Hematopoietic multipotent progenitor cell treated with erythropoietin and hydrocortisone succinate and interleukin-3 and kit ligand, for 4 days (in vitro differentiated cells): Measurements from ENCODE around the gene FHIP1A.

Experiments
- DNase-seq: peaks from one replicate; pipeline ENCODE4 v3.0.0-alpha.2; 2015

Gene FHIP1A

DNA sequence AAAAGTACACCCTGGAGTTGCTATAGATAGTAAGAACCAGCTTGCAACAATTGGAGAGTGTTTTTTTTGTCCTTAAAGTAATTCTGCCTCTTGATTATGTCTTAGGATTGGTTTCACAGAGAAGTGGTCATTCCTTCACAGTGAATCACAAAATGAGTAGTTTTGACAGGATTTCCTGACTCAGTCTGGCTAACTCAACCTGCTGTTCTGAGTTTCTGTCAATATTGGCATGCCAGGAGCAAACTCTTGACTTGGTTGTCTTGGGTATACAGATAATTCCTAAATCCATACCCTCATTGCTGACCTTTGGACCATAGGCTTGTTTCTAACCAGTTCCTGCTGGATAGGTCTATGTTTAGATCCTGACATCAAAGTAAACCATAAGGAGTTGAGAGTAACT, 9.4 kb downstream of the FHIP1A start:
- no peak for DNase-seq

DNA sequence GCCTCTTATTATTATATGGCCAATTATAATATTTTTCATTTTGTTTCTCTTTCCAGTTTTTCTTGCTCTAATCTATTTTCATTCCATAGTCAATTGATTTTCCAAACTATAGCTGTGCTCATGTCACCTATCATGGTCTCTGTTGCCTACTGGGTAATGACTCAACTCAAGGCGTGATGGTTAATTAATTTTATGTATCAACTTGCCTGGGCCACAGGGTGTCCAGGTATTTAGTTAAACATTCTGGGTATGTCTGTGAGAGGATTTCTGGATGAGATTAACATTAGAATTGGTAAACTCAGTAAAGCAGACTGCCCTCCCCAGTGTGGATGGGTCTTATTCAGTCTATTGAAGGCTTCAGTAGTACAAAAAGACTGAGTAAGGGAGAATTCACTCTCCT, 9.9 kb downstream of the FHIP1A start:
- no peak for DNase-seq

DNA sequence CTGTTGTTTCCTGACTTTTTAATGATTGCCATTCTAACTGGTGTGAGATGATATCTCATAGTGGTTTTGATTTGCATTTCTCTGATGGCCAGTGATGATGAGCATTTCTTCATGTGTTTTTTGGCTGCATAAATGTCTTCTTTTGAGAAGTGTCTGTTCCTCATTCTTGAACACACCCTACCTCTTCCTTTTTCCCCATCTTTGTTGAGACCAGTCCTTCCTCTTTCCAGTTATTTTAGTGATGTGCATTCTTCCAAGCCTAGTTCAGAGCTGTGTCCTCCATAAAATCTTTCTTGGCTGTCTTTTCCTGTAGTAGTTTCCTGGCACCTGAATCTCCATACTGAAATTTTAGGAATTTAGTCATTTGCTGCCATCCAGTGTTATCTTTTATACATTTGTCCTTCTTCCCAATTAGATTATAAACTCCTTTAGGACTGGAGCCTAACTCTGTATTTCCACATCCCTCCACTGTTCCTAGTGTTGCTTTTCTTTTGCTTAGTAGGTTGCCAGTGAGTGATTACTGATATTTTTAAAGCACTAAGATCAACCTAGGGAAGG, 11.4 kb downstream of the FHIP1A start:
- no peak for DNase-seq

DNA sequence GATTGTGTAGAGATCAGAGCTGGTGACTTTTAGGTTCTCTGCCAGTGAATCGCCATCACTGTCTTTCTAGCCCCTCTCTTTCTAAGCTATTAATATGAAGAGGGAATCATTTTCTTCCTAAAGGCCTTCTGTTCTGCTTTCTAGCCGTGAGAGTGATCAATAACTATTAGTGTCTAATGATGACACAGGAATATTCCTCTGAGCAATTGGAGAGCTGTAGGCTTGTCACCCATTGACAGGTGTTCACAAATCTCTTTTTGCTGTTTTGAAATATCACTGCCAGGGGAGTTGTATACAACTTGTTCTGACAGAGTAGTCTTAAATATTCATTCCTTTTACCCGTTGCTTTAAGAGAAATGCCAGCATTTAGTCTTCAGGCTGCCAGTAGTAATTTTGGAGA, 13.9 kb downstream of the FHIP1A start:
- no peak for DNase-seq

DNA sequence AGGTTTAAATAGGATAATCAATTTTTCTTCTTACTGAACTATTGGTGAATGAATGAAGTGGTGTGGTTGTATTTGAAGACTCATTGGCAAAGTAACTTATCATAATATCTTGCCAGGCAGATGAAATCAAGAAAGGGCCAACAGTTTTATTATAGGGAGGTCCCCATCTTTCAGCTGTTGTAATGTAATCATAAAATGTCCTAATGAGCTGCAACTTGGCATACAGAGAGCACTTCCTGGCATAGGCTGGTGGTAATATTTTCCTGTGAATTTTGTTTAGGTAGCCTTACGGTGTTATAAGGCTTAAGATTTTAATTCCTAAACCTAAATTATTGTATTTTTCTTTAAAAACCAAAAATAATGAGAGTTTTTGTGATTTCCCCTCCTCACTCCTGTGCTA, 17.5 kb downstream of the FHIP1A start:
- no peak for DNase-seq

DNA sequence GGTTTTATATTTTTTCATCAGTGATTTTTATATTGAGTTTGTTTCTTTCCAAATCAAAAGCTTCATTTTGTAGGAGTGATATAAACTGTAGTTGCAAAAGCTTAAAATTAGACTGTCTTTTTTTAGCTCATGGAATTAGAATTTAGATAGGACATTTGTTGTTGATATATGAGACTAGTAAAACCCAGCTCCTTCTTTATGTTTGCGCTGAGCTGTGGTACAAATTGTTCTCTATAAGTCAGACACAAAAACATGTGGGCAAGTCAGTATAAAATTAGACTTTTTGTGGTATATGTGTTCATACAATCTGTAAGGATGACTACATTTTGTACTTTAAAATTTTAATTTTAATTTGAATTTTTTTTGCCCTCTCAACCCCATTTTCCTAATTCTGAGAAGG, 18.3 kb downstream of the FHIP1A start:
- DNase-seq, result no peak

DNA sequence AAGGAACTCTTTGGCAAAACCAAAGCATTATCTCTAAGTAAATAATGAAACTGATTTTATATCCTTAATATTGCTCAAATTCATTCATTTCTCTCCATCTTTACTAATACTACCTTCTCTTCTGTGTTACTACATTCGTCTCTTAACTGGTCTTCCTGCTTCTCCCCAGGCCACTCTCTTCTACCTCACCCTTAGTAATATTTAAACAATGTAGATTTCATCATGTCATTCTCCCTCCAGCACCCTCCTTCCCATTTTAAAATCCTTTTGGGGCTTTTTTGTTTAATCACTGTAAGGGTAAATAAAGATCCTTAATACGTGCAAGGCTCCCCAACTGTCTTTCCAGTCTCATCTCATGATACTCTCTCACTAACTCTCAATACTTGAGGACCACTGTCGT, 19.4 kb downstream of the FHIP1A start:
- DNase-seq, result no peak

DNA sequence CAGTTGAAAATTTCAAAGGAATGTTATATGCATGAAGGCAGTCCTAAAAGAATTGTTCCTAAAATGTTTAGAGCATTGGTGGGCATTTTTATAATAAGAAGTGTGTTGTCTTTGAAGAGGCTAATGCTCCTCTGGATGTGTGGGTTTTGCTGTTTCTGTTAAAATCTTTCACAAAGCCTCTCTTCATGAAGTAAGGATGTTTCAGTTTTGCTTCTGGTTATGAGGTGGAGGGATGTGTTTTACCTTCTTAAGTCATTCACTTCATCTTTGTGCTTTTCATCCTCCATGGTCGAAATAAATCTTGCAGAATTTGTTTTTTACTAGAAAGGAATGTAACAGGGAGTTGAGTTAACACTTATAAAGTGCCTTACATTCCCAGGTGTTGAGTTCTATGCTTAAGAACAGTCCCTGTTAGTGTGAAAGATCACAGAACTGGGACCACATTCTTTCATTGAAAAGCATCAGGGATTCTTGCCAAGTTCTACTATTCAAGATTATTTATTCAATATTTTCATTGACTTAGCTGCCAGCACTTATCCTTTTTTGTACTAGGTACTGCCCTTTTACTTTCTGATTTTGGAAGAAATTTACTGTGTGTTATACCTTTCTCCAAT, 21.1 kb downstream of the FHIP1A start:
- DNase-seq, result no peak

DNA sequence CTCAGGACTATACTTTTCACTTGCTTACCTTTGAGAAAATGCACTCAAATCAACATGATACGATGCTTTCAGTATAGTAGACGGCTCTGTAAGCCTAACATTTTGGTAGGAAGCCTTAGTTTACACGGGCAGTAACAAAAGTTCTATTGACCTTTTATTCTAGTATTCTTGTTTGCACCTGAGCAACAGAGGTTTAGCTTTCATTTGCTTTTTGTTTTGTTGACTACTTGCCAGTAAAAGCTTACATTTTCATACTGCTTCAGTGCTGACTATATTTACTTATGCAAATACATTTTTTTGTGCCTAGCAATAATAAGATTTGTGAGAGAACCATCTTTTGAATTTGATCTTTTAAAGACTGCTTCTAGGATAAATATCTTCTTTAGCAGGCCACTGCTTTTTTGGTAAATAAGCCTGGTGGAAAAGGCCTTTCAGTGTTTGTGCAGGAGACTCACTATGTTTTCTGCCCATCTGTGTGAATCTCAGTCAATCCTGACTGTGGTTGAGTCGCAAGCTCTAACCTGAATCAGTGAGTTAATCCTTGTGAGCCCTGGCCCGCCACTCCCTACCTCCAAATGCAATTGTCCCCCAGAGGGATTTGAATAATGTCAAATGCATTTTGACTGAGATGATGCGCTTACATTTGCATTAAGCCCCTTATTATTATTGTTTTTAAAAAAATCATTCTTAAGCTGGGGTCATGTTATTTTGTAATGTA, 21.9 kb downstream of the FHIP1A start:
- DNase-seq, result no peak

DNA sequence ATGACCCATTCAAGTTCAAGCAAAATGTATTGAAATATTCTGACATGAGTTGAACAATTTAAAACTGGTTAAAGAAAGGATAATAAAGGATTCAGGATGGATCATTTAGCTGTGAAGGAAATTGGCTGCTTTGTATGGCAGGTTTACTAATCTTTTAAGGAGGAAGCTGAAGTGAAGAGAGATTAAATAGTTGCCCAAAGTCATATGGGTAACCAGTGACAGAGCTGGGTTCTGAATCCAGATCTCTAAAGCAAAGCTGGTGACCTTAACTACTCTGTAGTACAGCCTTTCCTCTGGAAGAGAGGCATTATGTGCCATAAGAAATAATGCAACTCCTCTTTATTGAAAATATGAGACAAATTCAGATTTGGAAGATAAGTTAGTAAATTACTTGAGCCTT, 22.8 kb downstream of the FHIP1A start:
- DNase-seq, result no peak

DNA sequence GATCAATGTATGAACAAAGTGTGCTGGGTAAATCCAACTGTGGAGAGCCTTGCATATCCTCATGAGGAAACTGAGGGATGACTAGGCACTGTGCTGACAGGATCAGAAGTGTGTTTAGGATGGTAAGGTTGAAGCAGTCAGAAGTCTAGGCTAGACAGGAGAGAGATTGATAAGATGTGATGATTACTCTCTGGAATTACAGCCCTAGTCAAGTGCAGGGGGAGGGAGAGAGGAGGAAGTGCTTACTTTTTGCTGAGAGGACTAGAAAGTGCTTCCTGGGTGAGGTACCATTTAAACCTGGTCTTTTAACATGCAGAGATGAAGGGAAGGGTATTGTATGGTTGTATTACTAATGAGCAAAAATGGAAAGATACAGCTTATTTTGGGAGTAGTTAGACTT, 23.7 kb downstream of the FHIP1A start:
- DNase-seq, result no peak

DNA sequence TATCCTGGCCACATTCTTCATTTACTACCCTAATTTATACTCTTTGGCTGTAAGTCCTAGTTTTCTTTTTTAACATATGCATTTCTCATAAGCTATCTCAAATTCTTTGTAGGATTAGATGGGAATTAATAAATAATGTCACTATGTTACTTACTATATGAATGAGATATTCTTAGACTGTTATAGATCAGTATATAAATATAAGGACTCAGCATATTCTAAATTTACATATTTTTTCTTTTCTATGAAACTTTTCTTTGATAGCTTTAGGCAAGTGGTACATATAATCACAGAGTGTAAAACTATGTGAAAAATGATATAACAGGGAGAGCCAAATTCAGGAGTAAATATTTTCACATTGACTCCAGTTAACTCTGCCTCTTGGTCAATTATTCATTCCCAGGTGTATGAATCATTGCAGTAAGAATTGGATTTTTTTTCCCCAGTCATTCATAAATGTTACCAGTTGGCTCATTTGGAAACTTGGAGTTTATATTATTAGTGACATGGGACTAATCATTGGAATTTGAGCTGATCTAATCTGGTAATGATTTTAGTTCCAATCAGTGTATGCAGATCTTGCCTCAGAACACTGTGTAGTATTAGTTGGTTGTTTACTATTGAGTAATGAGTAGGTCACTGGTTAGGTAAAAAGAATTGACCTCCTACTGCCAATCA, 25.3 kb downstream of the FHIP1A start:
- no peak for DNase-seq

DNA sequence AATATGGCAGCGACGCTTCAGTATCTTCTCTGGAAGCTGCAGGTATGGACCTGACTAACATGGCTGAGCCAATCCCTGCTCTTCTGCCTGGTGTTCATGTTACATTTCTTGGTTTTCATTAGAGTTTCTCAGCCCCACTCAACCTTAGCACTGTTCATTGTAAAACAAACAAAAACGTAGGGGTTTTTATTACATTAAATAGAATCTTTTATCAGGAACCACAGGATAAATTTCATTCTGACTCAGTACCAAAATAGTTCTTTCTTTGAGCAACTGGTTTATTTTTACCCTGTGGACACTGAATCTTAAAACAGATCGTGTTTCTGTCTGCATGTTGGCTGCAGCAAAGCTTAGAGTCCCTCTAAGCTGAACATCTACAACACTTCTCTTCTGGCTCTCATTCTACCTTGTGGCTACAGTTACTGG, 27.1 kb downstream of the FHIP1A start:
- no peak for DNase-seq

DNA sequence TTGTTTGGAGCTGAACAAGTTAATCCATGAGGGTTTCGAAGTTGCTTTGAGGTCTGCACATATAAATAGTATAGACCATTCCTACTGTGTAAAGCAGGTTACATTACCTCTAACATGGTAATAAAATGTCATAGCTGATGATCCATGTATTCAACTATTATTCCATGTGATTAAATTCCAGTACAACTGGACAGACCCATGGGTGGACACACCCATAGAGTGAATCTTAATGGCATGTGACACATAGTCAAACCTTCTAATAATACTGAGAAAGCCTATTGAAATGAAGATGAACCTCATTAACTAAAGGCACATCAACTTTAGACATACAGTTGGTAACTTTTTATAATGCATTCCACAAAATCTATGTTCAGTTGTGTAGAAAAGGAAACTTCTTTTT, 28.5 kb downstream of the FHIP1A start:
- DNase-seq, result no peak

DNA sequence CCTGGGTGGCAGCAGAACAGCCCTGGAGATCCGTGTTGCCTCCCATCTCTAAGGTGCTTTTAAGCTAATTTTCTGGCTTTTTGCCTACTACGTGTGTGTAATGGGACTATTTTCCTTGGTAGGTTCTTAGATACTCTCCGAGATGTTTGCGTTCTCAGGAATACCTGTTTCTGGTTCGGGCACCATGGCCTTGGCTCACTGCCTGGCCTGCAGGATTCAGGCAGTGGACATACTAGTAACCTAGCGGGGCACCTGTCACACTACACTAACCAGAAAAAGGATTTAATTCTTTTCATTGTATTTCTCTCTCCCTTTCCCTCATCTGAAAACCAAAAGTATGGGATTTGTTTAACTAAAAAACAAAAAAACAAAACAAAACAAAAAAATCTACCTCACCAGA, 29.2 kb downstream of the FHIP1A start:
- DNase-seq, result no peak

DNA sequence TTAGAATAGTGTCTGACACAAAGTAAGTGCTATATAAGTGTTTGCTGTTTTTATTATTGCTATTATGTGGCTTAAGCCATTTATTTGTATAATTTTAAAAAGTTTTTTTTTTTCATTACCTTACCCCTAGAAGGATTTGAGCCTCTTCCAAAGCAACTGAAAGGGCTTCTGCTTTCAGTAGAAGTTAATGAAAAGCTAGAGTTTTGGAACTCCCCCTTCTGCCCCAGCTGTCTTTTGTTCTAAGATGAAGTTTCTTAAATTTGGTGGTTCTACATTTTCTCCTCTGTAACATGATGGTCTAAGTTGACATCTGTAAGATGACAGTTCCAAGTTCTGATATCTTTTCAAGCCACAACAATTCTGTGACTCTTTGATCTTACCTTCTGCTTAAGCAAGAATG, 30.3 kb downstream of the FHIP1A start:
- no peak for DNase-seq

DNA sequence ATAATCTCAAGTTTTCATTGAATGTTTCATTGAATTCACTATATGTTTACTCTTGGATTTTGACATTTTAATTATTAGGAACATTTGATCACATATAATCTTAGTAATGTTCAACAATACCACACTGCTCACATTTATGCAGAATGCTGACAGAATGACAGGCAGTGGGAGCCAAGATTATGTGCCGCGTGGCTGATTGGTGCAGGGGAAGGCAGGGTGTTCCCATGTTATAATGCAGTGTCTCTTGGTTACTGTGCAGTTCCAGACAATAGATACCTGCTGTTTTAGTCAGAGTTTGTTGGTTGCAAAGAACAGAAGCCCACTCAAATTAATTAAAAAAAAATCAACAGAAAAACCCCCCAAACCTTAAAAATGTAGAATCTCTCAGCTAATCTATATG, 33.0 kb downstream of the FHIP1A start:
- DNase-seq, result no peak

DNA sequence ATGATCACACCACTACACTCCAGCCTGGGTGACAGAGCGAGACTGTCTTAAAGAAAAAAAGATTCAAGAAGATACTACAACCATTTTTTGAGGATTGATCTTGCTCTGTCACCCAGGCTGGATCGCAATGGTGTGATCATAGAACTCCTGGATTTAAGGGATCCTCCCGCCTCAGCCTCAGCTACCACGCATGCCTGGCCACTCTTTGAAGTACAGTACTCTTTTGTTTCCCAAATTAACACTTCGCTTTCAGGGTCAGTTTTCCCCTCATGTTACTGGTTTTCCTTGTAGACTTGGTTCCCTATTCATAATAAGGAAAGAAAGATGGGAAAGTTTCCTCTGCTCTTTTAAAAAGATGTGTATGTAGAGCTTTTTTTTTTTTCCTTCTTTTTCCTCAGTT, 34.3 kb downstream of the FHIP1A start:
- no peak for DNase-seq

DNA sequence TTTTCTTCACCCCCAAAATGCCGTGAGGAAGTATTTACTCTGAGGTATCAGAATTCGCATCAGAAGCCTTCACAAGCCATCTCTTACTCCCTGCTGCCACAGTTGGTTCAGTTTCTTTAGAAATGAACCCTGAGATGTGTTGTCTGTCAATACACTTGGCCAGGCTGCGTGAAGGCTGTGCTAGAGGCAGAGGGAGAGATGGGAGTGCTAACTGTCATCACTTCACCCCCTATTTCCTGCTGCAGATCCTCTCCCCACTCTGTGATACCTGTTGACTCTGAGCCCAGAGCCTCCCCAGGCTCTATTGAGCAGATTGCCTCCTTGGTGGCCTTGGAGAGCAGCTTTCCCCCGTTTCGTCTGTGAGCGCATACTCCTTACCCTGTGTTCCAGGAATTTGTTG, 34.8 kb downstream of the FHIP1A start:
- no peak for DNase-seq

DNA sequence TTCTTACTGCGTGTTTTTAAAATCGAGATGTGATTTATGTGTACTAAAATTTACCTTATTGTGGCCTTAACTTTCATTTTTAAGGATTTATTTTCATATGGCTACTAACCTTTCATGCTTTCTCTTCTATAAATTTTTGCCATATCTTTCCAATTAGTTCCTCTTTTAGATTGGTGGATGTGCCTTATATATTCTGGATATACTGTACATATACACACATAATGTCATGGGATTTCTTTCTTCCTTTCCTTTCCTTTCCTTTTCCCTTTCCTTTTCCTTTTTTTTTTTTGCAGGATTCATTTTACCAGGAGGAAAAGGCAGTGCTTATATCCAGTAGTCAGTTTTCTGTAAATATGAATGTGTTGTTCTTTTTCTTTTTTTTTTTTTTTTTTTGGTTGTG, 37.2 kb downstream of the FHIP1A start:
- no peak for DNase-seq

DNA sequence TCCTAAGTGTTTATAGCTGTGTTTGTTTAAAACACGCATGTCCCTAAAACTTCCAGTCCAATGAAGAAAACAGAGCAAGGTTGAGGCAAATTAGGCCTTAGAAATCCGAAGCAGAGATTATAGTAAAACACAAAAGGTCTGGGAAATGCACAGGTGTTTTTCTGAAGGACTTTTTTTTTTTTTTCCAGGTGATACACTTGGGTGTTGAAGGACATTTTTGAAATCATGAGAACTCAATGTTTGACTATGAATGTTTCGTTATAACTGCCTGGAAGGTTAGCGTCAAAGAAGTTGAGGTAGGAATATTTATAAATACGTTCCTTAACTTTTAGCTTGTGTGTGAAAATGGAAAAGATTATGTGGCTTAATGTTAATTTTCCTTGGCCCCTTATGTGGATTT, 45.5 kb downstream of the FHIP1A start:
- DNase-seq, result no peak

DNA sequence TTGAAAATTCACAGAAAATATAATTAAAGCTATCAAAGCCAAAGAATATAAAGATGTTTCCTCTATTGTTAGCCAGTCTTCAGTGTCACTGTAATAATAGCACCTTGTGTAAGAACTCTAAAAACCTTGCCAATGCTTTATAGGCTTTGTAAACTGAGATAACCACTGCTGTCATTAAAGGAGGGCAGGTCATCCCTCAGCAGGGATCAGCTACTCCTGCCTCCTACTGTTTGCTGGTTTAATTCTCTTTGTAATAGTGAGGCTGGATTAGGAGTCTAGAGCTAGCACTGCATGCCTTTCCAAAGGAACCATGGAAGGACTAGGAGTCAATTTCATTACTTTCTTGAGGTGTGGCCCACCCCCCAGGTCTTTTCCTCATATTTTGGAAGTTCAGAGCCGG, 46.2 kb downstream of the FHIP1A start:
- no peak for DNase-seq

DNA sequence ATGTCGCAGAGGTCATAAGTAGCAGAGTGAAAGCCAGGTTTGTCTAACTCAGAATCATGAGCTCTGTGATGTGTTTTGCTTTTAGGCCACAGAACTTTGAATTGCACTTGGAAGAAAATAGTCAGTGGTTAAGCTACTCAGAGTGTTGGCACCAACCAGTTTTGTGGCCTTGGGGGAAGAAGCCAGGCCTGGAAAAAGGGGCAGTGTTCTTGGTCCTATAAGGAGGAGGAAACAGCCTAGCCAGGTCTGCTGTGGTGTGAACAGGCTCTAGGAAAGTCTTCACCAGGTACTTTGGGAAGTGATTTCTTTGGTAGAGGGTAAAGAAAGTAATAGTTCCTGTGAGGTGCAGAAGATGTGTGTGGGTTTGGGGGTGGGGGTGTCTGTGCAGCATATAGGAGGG, 49.2 kb downstream of the FHIP1A start:
- no peak for DNase-seq
